SIG-M5 (cell line): Measurements from ENCODE around the gene DGKB.
"Not testable (repeated sequence)": the region's sequence is repeated elsewhere in the genome, so short reads cannot be mapped to it uniquely, and the experiment has no call there.

Experiments used
- DNase-seq: peaks from one replicate; lab custom pipeline; 2025; lab: John Stamatoyannopoulos, UW

Gene DGKB

DNA sequence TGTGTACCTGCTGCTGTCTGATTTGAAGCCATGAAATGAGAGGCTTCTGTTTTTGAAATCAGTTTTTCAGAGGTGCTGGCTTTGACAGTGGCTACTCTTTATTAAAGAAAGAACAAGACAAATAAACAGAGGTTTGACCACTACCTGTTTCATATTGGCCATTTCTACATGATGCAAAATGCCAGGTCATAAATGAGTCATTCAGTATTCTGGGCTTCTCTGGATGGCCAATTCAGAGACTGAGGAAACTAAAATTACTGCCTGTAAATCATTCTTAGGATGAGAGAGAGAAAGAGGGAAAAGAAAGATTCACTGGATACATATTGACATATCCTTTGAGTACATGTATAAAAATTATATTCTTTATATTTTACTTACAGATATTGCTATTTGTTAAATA, 609.8 kb downstream of the DGKB start:
- DNase-seq: no peak

DNA sequence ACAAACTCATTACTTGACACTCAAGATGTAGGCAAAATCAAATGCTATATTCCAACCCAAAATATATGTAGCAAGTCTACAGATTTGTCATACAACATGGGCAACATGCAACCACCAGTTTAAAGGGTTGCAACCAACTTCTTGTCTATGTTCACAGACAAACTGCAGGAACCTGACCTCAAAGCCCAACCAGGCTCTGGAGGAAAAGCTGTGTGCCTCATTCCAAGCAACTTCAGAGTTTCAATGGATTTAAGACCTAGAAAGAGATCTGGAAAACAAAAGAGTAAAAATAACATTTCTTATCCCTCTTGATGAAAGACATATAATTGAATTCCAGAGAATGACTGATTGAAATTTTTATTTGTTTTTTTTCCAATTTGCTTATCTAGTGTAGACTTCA, 612.6 kb downstream of the DGKB start:
- DNase-seq: no peak

DNA sequence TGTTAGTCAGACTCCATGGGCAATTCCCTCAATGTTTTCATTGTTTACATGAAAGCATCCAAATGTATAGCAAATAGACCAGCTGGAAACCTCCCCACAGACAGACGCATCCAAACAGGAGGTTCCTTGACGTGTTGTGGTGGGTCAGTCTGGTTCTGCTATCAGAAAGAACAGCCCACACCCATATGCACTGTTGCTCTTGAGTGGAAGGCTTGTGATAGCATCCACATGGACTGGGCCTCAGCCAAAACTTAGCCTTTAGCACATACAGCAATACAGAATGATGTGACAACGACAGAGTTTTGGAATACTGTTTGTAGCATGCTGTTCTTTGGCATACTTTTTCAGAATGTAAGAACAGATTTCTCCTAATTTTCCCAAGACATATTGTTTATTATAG, 613.9 kb downstream of the DGKB start:
- no peak for DNase-seq

DNA sequence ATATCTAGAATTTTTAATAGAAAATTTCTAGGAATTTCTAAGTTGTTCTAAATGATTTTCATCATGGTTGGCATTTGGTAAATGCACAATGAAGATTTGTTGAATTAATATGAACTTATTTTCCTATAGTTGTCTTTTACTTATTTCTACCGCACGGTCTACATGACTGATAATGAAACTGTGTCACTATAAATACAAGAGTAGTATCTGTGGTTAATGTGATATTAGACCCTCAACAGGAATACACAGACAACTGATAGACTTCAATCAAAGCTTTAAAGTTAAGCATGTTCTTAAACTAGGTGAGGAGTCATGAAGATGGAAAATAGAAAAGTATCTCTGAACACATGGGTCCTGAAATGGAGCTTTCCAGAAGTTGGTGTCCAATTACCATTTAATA, 615.2 kb downstream of the DGKB start:
- DNase-seq: no peak

DNA sequence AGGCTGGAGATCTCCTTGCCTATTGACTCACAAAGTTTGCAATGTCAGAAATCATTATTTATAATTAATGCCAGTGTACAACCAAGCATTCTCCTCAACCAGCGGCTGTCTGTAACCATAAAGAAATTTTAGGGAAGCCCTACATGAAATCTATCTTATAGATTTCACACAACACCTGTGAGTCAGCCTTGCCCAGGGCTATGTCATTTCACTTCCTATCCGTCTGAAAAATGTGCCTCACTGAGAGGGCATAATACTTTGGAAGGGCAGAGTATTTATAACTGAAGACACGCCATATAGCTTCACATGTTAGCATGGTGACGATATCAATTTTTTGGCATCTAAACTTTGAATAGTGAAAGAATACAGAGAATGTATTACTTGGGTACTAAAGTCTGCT, 616.5 kb downstream of the DGKB start:
- no peak for DNase-seq

DNA sequence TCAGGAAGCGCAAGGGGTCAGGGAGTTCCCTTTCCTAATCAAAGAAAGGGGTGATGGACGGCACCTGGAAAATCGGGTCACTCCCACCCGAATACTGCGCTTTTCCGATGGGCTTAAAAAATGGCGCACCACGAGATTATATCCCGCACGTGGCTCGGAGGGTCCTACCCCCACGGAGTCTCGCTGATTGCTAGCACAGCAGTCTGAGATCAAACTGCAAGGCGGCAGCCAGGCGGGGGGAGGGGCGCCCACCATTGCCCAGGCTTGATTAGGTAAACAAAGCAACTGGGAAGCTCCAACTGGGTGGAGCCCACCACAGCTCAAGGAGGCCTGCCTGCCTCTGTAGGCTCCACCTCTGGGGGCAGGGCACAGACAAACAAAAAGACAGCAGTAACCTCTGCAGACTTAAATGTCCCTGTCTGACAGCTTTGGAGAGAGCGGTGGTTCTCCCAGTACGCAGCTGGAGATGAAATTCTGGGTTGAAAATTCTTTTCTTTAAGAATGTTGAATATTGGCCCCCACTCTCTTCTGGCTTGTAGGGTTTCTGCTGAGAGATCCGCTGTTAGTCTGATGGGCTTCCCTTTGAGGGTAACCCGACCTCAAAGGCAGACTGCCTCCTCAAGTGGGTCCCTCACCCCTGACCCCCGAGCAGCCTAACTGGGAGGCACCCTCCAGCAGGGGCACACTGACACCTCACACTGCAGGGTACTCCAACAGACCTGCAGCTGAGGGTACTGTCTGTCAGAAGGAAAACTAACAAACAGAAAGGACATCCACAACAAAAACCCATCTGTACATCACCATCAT, 623.3 kb downstream of the DGKB start:
- not testable (repeated sequence) for DNase-seq

DNA sequence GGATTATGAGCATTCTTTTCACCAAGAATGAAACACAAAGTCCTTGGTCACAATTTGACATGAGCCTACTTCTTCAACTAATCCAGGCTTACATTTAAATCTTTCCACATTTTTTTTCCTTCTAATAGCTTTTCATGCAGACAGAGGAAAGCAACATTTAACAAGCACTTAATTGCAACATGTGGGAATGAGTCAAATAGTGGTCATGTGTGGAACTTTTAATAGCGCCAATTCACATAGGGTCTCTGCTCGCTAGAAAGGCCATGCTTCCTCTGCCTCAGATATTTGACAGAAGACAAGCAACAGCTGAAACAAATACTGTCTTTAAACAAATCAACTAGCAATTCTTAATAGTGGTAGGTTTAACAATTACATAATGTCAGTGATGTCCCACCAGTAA, 627.2 kb downstream of the DGKB start:
- no peak for DNase-seq

DNA sequence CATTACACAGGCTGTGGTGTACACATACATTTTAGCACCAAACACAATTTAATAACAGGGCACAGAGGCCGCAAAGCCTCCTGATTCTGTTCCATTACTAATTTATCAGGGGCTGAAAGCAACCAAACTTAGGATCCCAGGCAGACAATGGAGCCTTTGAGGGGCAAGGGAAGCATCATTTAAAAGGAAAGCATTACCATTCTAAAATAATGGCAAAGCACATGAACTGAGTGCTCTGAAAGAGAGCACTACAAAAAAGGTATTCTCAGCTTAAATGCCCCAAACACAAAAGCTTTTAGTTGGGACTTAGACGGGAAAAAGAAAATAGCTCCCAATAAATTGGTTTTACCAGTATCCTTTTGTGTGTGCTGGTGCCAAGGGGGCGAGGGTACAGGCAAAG, 631.1 kb downstream of the DGKB start:
- no peak for DNase-seq

DNA sequence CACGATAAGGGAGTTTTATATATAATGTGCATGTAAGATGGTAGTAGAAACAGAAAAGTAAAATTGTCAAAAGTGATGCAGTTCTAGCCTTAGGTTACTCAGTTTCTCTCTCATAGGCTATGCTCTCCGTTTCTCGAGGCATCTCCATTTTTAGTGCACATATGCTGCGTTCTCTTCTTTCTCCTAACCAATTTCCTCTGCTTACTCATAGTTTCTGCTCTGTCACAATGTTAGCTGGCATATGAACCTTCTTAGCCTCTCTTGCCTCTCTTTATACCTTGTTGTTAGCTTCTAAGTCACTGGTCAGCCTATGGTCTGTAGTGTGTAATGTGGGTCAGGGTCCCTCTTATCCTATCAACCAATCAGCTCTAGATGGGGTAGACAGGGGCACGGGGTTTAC, 632.5 kb downstream of the DGKB start:
- no peak for DNase-seq

DNA sequence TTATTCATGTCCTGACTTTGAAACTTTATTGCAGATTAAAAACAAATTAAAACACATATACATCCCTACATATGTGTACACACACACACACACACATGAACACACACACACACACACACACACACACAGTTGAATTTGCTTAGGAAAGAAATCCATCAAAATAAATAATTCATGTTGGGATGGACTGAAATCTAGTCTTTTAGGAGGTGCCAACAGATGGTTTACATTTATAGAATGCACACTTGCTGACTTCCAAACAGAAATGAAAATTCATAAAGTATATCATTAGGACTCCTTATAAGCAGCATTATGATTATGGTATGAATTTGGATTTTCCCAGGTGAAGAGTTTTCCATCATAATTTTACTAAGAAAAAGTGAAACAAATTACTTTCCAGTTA, 642.5 kb downstream of the DGKB start:
- DNase-seq: no peak

DNA sequence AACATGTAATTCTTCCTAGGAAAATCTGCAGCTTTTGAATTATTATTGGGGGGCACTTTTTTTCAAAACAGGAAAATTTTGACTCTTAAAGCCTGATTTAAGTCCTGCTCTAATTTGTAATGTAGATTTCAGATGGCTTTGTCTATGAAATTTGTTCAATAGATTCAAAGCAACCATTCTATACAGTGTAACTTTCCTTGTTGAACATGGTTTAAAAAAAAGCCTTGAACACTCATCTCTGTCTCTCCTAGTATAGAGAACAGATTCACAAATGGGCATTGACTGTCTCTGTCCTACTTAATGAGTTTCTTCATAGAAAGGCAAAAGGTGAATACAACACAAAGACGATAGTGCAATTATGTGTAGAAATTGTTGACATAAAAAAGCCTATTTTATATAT, 643.7 kb downstream of the DGKB start:
- DNase-seq: no peak

DNA sequence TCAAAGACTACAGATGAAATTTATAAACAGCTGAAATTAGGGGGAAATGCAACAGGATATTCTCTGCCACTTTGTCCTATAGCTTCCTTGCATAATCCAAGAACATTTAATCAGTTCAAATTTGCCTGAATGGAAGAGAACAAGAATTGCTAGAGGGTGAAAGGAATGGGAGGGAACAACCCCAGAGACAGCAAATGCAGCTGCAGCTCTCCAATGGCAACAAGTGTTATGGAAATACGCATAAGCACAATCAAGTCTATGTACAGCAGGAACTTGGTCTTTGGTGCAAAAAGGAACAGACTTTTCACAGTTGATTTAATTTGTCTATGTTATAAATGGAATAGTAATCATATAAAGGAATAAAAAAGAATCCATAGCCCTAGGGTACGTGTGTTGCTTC, 644.1 kb downstream of the DGKB start:
- DNase-seq: no peak

DNA sequence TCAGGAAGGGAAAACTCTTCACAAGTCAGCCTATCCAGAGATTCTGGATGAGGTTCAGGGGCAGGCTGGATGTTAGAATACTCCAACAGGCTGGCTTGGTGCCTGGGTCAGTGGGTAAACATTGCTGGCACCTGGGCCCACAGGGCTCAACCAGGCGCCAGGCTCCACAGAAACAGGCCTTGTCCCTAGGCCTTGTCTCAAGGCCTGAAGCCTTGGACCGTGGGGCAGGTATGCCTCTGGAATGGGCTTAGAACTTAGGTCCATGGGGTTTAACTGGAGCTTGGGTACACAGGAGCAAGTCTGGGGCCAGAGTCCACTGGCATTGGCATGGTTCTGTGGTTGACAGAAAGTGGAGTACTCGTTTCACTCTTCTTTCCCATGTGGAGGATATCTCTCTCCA, 650.1 kb downstream of the DGKB start:
- no peak for DNase-seq

DNA sequence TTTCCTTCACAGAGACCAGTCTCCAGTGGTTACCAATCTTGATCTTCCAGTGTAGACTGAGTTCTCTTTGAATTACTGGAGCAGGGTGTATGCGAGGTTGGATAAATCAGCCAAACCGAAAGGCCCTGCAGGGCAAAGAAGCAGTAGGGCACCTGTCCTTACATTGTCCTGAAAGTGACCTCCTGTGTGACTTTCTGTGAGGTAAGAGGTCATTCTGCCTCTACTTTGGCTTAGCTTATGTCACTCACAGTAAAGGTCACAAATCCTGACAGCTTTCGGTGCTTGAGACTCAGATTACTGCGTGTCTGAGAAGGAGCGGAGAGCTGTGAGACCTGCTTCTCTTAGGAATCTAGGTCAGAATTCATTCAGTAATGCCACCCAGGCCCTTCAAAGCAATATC, 660.4 kb downstream of the DGKB start:
- DNase-seq: no peak

DNA sequence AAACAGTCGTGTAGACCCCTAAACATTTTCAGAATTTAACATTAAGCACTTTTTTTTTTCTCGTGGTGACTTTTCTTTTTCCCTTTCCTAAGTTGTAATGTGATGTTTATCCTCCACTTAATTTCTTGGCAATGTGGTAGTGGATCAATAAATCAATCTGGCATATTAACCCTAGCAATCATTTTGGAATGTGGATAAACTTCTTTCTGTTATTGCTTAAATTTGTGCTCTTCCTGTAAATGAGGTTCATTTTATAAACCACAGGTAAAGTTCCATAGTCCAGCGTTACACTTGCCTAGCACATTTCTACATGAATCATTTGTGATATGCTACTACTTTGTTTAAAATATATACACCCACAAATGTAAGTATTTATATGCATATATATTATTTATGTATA, 665.7 kb downstream of the DGKB start:
- no peak for DNase-seq

DNA sequence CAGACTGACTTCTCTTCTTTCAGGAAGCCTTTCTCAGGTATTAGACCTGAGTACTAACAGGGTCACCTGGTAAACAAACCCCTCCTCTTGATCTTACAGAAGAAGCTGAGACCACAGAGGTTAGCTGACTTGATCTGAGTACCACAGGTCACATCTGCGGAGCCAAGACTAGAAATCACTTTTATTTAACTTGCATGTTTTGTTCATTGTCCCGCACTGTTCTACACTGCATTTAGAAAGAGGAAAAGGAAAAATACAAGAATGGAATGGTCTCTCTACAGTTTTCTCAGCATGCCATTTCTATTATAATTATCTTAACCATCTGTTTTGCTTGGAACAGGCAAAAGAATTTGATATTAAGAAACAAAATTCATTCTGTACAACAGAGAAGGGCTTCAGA, 667.5 kb downstream of the DGKB start:
- DNase-seq: no peak

DNA sequence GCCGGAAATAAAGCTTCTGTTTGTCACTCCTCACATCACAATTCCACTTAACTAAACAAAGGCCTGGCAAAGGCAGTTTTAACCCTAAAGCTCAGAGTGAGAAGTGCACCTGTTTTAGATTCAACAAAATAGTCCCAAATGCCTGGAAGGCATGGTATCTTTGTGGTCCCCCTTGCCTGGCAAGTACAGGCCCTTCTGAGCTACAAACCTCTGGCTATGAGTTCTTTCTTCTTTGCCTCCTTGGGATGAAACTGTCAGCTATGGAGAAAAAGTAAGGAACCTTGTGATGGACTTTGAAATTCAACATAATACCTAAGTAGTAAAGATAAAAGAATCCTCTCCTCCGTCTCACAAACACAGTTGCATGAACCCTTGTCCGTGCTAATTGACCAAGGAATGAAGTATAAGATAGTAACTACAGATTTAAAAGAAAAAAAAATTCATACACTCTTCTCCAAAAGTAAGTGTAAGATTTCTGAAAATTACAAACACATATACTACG, 668.6 kb downstream of the DGKB start:
- DNase-seq: no peak

DNA sequence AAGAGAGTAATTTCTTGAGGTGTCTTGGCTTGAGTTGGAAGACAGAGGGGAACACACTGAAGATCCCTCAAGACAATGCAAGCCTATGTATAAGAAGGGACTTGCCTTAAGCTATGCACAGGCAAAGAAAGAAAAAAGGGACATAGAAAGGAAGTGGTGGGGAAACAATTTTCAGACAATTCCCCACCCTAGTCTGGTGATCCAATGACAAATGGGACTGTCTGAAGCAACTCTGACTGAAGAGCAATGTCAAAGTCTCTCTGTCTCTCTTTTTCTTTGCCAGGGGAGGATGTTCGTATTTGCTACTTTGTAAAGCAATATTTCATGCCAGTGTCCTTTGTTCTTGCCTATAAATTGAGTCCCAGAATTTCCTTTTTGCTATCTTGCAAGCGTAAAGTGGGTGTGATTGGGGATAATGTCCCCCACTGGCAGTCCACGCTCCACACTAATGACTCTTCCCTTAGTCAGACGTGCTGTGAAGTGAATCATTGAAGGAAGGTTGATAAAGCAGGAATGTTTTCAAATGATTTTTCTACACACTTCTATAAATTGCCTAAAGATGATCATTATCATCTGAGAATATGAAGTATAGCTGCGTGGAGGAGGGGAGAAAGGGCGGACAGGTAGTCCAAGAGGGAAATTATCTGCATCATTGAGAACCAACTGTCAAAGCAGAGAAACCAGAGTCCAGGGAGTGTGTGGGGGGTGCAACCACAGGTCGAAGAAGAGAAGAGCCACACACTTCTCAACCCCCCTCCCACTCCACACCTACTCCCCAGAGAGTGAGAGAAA, 669.3 kb downstream of the DGKB start:
- no peak for DNase-seq

DNA sequence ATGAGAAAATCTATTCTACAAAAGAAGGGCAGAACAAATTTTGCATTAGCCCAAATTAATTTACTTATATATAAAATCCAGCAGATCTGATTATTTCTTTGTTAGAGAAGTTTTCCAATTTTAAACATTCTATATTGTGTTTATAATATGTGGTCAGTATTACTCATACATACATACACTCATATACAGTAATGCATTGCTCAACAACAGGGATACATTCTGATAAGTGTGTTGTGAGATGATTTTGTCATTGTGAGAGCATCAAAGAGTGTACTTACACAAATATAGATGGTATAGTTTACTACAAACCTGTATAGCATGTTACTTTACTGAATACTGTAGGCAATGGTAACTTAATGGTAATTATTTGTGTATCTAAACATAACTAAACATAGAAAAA, 673.5 kb downstream of the DGKB start:
- no peak for DNase-seq

DNA sequence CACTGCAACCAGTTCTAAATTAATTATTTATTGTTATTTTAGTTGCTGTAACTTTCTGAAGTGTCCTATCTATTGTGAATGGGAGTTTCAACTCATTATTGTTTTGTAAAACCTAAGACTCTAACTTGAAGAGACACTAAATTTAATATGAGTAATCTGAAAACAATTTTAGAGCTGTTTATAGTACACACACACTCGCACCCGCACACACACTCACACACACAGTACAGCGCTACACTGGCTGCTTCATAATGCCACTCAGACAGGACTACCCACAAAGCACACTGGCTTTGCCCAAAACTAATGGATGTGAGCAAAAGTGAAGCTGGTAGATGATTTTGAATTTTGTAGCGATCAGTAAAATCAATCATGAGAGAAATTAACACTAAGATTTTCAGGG, 674.2 kb downstream of the DGKB start:
- DNase-seq: no peak

DNA sequence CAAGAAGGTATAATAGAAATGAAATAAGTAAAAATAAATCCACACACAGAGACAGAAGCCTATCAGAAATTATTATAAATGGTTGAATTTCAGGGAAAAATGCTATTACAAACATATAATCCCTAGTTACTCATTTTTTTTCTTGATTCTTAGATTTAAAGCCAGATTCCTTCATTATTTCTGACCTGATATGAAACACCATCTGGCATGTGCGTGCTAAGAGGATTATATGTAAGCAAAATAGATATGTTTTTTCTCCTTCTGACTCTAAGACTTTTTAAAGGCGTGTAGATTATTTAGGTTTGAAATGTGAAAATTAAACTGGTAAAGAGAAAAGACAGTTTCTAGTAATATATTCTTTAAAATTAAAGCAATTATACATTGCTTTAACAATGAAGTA, 676.4 kb downstream of the DGKB start:
- DNase-seq: no peak

DNA sequence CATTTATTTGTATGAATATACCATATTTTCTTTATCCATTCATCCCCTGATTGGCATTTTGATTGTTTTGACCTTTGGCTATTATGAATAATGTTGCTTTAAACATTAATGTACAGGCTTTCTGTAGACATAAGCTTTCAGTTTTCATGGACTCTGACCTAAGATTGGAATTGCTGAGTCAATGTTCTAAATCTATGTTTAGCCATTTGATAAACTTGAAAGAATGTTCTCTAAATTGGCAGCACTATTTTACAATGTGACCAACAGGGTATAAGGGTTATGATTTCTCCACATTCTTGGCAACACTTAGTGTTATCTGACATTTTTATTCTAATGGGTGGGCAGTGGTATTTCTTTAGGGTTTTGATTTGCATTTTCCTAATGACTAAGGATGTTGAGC, 683.4 kb downstream of the DGKB start:
- no peak for DNase-seq

DNA sequence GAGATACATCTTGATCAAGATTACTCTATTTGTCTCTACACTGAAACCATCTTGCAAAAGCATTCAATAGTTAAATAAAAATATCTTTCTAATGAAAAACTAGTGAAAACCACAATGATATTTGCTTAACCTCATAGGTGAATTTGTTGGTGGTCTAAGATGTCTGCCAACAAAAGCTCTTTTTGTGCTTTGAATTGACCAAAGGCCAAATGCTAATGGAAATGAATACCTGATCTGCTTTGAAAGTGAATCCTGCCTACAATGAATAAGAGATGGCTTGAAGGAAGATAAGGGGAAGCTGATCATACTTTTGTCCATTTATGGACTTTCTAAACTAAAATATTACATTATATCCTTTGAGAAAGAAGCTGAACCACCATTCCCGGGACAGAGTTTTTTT, 684.2 kb downstream of the DGKB start:
- no peak for DNase-seq
